Heart right ventricle (tissue), 16 donors: ENCODE results near the gene AZI2. TPM values are rescaled to one million over a fixed set of nuclear protein-coding genes. Genes with fewer than 3 reads are reported as not detected.
A peak's percentile ranks its signal among the peaks of the same experiment; 100 is the strongest.

ENCODE experiments used
- ATAC-seq, 8 donors: fragments of 200-7000 bp; cut with Tn5 transposase; one replicate each; pipeline ENCODE4 v1.9.1; 2020; ENCODE audit warnings: mild to moderate bottlenecking in 8 of 8, moderate library complexity in 8 of 8, moderate number of reproducible peaks in 1 of 8
- DNase-seq, 2 donors: peaks; one replicate each; pipeline ENCODE4 v3.0.0-alpha.2; 2020
- H3K27ac ChIP-seq, 10 donors: fragments of 200-600 bp; sonication (generic) in 2 of 10; one replicate each; pipeline versions ENCODE4 v1.5.0 to v1.8.0; 2020 to 2022; ENCODE audit warnings: mild to moderate bottlenecking in 3 of 10
- H3K27me3 ChIP-seq, 7 donors: fragments of 200-600 bp; one replicate each; pipeline ENCODE4 v1.8.0; 2021 to 2022; ENCODE audit warnings: mild to moderate bottlenecking in 2 of 7
- H3K36me3 ChIP-seq, 9 donors: fragments of 200-600 bp; sonication (generic) in 1 of 9; one replicate each; pipeline versions ENCODE4 v1.5.0 to v1.8.0; 2020 to 2022; ENCODE audit warnings: mild to moderate bottlenecking in 2 of 9
- H3K4me1 ChIP-seq, 9 donors: fragments of 200-600 bp; sonication (generic) in 1 of 9; one replicate each; pipeline versions ENCODE4 v1.5.0 to v1.8.0; 2020 to 2022; ENCODE audit warnings: mild to moderate bottlenecking in 4 of 9
- H3K4me3 ChIP-seq, 10 donors: fragments of 200-600 bp; sonication (generic) in 2 of 10; one replicate each; pipeline versions ENCODE4 v1.5.0 to v1.8.0; 2020 to 2022; ENCODE audit warnings: mild to moderate bottlenecking in 7 of 10, moderate library complexity in 2 of 10
- H3K9me3 ChIP-seq, 11 donors: fragments of 200-600 bp in 10 of 11; sonication (generic) in 2 of 11; one replicate each; pipeline versions ENCODE4 v1.5.0 to v1.8.0; 2013 to 2022; ENCODE audit warnings: mild to moderate bottlenecking in 2 of 11, control low read depth in 1 of 11, moderate library complexity in 1 of 11
- WGBS, 2 donors: extraction: QIAGEN DNeasy Blood & Tissue Kit; methylation state at CpG; one replicate each; pipeline ENCODE4 v1.1.7; 2013; ENCODE audit warnings: inconsistent platforms in 1 of 2; 5-methylcytosine and 5-hydroxymethylcytosine counted together
- intact Hi-C, 10 donors: fragments of 100-400 bp; cut with DNase I; formaldehyde crosslinking; loops; one replicate each; pipeline versions ENCODE4 v1.11.1 to v1.14.2; 2022
- polyA plus RNA-seq, 2 donors: library from polyadenylated mRNA; stranded (reverse); fragments of 200-250 nt; gene quantifications; one replicate each; pipeline ENCODE4 v1.2.3, GENCODE V29; 2013
- total RNA-seq, 10 donors: library from RNA; stranded (reverse); fragmentation: NEBNext Ultra II Directional in 3 of 10; extraction: Animal tissue kit (Norgen Biotek cat#: 25700) in 3 of 10; gene quantifications; one replicate each; pipeline versions ENCODE4 v1.2.1 to v1.2.4, GENCODE V29; 2021 to 2023
- TF ChIP-seq, protein P1 (sequence below), 9 donors: fragments of 200-600 bp; sonication (generic) in 2 of 9; IDR thresholded peaks; one replicate each; pipeline versions ENCODE4 v1.5.0 to v1.8.0; 2021 to 2022; ENCODE audit warnings: antibody characterized with exemption in 9 of 9, mild to moderate bottlenecking in 5 of 9, moderate library complexity in 1 of 9
- donor health status: Arrhythmogenic right ventricular cardiomyopathy.
- donor health status: ischemic (EF 13 %, LVEDD 7.1; RV severe dilation, severe dysfunction).
- donor health status: healthy with polysubstance abuse.
- donor health status: DM: no; HTN: yes; CAD: no.
- donor health status: DM: no; HTN: no; CAD: no.
- donor health status: ischemic (EF 25% LVEDD 6.9; RV normal size, moderate dysfunction).
- donor health status: ischemic (EF 25% LVEDD 5.7; RV mildly dilated, moderate dysfunction).
- donor health status: healthy.
- donor health status: DM: yes; HTN: yes; CAD: no.
- donor health status: Ischemic cardiomyopathy.
- donor health status: ischemic (EF 35%, LVEDD 5.7; RV mildly dilated, moderate dysfunction).
- donor health status: nonischemic (EF 11% LVEDD 7.7; RV severe dilation, severe dysfunction).
- donor health status: DM: yes; HTN: yes; CAD: no.
- donor health status: PGD.
- donor health status: ischemic (EF 29% LVEDD 5.4; RV normal size, mild dysfunction).
- donor health status: nonischemic (EF 23%, LVEDD 6.1; RV moderate dilation, normal function).

AZI2 gene
- total and polyA plus RNA-seq, 12 donors = 19.6 to 42.8 (median 35.0) TPM

DNA sequence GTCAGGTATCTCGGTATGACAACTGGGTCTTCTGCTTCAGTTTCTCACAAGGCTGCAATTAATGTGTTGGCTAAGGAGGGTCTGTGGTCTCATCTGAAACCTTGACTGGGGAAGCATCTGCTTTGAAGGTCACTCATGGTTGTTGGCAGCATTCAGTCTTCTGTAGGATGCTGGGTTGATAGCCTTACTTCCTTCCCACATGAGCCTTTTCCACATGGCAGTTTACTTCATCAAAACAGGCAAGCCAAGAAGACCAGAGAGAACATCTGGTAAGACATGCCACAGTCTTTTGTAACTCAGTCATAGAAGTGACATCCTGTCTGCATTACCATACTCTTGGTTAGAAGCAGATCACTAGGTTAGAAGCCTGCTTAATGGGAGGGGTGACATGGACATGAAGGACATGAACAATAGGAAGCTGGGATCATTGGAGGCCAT is 57.7 kb downstream of the AZI2 start:
- ATAC-seq = no peak

DNA sequence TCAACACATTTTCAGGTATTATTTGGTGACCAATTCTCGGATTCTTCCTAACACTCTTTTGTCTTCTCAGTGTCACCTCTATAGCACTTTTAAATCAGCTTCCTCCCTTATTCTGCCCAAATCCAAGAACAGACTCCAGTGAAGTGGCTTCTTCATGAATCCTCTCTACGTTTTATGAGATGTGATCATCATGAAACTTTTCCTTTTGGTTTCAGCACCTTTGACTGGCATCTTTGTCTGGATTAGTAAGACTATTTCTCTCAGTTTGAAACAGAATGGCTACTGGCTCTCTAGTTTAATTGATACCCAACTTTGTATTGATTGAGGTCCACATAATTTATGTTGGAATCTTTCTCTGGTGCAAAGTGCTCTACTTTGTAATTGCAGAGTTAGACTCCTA is 61.6 kb downstream of the AZI2 start:
- Histone ChIP-seq H3K9me3 (peaks cover 0 to 10% (median 0%) of the 10 kb centered on the region in 11 donors), H3K4me1 (peaks cover 0 to 10% (median 0%) of the 10 kb centered on the region in 9 donors), H3K36me3 (peaks cover 0 to 12% (median 0%) of the 10 kb centered on the region in 9 donors), H3K4me3 (no peak overlapping the region), H3K27ac (no peak overlapping the region), H3K27me3 (no peaks in the 10 kb centered on the region)
- DNase-seq (no peak), ATAC-seq (no peak)
- TF ChIP-seq, protein P1, sequence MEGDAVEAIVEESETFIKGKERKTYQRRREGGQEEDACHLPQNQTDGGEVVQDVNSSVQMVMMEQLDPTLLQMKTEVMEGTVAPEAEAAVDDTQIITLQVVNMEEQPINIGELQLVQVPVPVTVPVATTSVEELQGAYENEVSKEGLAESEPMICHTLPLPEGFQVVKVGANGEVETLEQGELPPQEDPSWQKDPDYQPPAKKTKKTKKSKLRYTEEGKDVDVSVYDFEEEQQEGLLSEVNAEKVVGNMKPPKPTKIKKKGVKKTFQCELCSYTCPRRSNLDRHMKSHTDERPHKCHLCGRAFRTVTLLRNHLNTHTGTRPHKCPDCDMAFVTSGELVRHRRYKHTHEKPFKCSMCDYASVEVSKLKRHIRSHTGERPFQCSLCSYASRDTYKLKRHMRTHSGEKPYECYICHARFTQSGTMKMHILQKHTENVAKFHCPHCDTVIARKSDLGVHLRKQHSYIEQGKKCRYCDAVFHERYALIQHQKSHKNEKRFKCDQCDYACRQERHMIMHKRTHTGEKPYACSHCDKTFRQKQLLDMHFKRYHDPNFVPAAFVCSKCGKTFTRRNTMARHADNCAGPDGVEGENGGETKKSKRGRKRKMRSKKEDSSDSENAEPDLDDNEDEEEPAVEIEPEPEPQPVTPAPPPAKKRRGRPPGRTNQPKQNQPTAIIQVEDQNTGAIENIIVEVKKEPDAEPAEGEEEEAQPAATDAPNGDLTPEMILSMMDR (IDR thresholded peaks at IDR 0.05) = no peak
- WGBS, 2 donors = 86 to 87% methylated on average over 2 of the region's 2 CpGs
- intact Hi-C loops = loop anchor here in 3 of 10 donors (5.0 to 10.0 kb wide), 3 partner anchors 212 to 575 kb away; no protein-coding TSS in a partner anchor

More for the DNA sequence above, 57.7 kb downstream of the AZI2 start:
- TF ChIP-seq, protein P1 (IDR thresholded peaks at IDR 0.05) = no peak
- Histone ChIP-seq H3K36me3 (peaks cover 0 to 12% (median 0%) of the 10 kb centered on the region in 9 donors), H3K27me3 (no peaks in the 10 kb centered on the region), H3K4me1 (peaks cover 0 to 17% (median 0%) of the 10 kb centered on the region in 9 donors), H3K4me3 (no peak overlapping the region), H3K9me3 (peaks cover 0 to 10% (median 0%) of the 10 kb centered on the region in 11 donors), H3K27ac (no peak overlapping the region)
- DNase-seq = no peak
- 98 to 100% methylated on average over 1 of the region's 1 CpG for WGBS, 2 donors
- intact Hi-C loops = loop anchor here in 1 of 10 donors (10.0 kb wide), 1 partner anchor 576 kb away; no protein-coding TSS in a partner anchor

DNA sequence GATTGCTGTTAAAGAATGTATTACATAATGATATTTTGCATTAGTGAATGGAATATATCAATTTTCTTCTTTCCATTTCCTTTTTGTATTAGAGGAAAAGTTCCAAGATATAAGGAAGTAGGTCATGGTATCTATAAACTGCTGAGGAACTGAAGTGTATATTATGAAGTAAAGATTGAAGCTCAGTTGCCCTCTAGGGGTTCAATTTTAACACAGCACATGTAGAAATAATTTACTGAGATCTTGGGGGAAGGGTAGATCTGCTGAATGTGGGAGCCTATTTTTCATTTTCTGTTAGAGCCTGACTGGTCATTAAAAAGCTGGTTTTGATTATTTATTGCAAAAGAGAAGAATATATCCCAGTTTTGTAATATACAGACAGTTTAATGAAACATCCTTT is 62.0 kb downstream of the AZI2 start:
- intact Hi-C loops = loop anchor here in 3 of 10 donors (5.0 to 10.0 kb wide), 3 partner anchors 212 to 574 kb away; no protein-coding TSS in a partner anchor
- Histone ChIP-seq H3K4me3 (no peak overlapping the region), H3K27me3 (no peaks in the 10 kb centered on the region), H3K36me3 (peaks cover 0 to 12% (median 0%) of the 10 kb centered on the region in 9 donors), H3K4me1 (peaks cover 0 to 14% (median 0%) of the 10 kb centered on the region in 9 donors), H3K9me3 (peaks cover 0 to 10% (median 0%) of the 10 kb centered on the region in 11 donors), H3K27ac (no peak overlapping the region)
- TF ChIP-seq, protein P1 (IDR thresholded peaks at IDR 0.05) = peak; percentile 29 to 69 (median 58)
- DNase-seq (no peak), ATAC-seq (peak in 6 of 8 donors; percentile 49 to 85 (median 68))

DNA sequence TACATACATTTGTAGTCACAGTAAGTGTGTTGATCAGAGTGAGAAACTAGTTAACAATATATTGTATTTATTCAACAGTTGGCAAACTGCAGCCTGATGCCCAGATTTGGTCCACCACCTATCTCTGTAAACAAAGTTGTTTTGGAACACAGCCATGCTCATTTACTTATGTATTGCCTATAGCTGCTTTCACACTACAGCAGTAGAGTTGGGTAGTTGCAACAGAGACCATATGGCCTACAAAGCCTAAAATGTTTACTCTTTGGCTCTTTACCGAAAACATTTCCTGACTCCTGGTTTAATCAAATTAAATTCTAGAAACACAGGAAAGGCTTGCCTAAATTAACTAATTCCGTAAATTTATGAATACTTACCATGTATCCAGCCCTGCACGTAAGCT is 67.8 kb downstream of the AZI2 start:
- intact Hi-C loops = loop anchor here in 2 of 10 donors (10.0 kb wide), 2 partner anchors 206 to 566 kb away; no protein-coding TSS in a partner anchor

More for the DNA sequence above, 67.8 kb downstream of the AZI2 start:
- H3K4me3 ChIP-seq = no peak overlapping the region
- H3K9me3 ChIP-seq = no peaks in the 10 kb centered on the region
- H3K36me3 ChIP-seq = peaks cover 0 to 3% (median under 1%) of the 10 kb centered on the region in 9 donors
- H3K4me1 ChIP-seq = peaks cover 0 to 11% (median 4%) of the 10 kb centered on the region in 9 donors
- H3K27me3 ChIP-seq = no peaks in the 10 kb centered on the region
- TF ChIP-seq, protein P1 (IDR thresholded peaks at IDR 0.05) = no peak
- no peak for ATAC-seq
- no peak for DNase-seq
- no peak overlapping the region for H3K27ac ChIP-seq
- WGBS, 2 donors = 96 to 97% methylated on average over 3 of the region's 3 CpGs
